Measurements from ENCODE around the gene SLC39A5. TPM values are rescaled to one million over a fixed set of nuclear protein-coding genes. Genes with fewer than 3 reads are reported as not detected.

Gene SLC39A5
- total and polyA plus RNA-seq, 2 of the 8 experiments (the other 6 are each of a cell fraction or from before 2014, with no cell fraction given) = 0.27 TPM; not detected in 1

DNA sequence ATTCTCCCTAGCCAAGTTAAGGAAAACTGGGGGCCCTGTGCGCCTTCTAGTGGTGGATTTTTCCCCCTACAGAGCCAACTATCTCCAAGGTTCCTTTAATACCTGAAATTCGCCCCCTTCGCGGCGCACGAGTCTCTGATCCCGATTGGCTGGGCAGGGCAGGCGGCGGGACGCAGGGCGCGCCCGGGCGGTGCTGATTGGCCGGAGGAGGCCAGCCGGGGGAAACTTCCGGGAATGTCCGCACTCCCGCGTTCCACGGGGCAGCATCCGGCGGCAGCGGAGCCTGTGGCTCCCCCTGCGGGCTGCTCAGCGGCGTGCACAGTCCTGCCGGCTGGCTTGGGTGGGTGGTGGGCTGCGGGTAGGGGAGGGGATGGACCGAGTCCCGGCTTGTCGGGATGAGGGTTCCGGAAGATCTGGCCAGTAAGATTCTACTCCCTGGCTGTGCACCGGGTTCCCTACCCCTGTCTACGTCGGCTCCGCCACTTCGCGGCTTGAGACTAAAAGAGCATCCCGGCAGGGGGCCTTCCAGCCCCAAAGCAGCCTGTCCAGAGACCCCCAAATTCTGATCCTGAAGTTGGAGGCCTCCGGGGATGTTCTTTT, 5.6 kb upstream of the SLC39A5 start, which contains the start of gene NABP2 (continued):
- TF ChIP-seq, protein P1, sequence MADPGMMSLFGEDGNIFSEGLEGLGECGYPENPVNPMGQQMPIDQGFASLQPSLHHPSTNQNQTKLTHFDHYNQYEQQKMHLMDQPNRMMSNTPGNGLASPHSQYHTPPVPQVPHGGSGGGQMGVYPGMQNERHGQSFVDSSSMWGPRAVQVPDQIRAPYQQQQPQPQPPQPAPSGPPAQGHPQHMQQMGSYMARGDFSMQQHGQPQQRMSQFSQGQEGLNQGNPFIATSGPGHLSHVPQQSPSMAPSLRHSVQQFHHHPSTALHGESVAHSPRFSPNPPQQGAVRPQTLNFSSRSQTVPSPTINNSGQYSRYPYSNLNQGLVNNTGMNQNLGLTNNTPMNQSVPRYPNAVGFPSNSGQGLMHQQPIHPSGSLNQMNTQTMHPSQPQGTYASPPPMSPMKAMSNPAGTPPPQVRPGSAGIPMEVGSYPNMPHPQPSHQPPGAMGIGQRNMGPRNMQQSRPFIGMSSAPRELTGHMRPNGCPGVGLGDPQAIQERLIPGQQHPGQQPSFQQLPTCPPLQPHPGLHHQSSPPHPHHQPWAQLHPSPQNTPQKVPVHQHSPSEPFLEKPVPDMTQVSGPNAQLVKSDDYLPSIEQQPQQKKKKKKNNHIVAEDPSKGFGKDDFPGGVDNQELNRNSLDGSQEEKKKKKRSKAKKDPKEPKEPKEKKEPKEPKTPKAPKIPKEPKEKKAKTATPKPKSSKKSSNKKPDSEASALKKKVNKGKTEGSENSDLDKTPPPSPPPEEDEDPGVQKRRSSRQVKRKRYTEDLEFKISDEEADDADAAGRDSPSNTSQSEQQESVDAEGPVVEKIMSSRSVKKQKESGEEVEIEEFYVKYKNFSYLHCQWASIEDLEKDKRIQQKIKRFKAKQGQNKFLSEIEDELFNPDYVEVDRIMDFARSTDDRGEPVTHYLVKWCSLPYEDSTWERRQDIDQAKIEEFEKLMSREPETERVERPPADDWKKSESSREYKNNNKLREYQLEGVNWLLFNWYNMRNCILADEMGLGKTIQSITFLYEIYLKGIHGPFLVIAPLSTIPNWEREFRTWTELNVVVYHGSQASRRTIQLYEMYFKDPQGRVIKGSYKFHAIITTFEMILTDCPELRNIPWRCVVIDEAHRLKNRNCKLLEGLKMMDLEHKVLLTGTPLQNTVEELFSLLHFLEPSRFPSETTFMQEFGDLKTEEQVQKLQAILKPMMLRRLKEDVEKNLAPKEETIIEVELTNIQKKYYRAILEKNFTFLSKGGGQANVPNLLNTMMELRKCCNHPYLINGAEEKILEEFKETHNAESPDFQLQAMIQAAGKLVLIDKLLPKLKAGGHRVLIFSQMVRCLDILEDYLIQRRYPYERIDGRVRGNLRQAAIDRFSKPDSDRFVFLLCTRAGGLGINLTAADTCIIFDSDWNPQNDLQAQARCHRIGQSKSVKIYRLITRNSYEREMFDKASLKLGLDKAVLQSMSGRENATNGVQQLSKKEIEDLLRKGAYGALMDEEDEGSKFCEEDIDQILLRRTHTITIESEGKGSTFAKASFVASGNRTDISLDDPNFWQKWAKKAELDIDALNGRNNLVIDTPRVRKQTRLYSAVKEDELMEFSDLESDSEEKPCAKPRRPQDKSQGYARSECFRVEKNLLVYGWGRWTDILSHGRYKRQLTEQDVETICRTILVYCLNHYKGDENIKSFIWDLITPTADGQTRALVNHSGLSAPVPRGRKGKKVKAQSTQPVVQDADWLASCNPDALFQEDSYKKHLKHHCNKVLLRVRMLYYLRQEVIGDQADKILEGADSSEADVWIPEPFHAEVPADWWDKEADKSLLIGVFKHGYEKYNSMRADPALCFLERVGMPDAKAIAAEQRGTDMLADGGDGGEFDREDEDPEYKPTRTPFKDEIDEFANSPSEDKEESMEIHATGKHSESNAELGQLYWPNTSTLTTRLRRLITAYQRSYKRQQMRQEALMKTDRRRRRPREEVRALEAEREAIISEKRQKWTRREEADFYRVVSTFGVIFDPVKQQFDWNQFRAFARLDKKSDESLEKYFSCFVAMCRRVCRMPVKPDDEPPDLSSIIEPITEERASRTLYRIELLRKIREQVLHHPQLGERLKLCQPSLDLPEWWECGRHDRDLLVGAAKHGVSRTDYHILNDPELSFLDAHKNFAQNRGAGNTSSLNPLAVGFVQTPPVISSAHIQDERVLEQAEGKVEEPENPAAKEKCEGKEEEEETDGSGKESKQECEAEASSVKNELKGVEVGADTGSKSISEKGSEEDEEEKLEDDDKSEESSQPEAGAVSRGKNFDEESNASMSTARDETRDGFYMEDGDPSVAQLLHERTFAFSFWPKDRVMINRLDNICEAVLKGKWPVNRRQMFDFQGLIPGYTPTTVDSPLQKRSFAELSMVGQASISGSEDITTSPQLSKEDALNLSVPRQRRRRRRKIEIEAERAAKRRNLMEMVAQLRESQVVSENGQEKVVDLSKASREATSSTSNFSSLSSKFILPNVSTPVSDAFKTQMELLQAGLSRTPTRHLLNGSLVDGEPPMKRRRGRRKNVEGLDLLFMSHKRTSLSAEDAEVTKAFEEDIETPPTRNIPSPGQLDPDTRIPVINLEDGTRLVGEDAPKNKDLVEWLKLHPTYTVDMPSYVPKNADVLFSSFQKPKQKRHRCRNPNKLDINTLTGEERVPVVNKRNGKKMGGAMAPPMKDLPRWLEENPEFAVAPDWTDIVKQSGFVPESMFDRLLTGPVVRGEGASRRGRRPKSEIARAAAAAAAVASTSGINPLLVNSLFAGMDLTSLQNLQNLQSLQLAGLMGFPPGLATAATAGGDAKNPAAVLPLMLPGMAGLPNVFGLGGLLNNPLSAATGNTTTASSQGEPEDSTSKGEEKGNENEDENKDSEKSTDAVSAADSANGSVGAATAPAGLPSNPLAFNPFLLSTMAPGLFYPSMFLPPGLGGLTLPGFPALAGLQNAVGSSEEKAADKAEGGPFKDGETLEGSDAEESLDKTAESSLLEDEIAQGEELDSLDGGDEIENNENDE (IDR thresholded peaks at IDR 0.05; ENCODE audit: insufficient replicate concordance, low read length) = no peak
- TF ChIP-seq KDM5A (IDR thresholded peaks at IDR 0.05; ENCODE audit: low read length) (no peak), SP2 (IDR thresholded peaks at IDR 0.05; ENCODE audit: low read length) (peak; percentile 41; the same call in 1 of the 2 replicates), SIRT6 (IDR thresholded peaks at IDR 0.05; ENCODE audit: low read length) (no peak), TEAD4 (IDR thresholded peaks at IDR 0.05; ENCODE audit: low read depth, low read length) (peak; percentile 83; the same call in 1 of the 2 replicates), HDAC6 (IDR thresholded peaks at IDR 0.05; ENCODE audit: low read depth, low read length) (no peak), HDAC2 (IDR thresholded peaks at IDR 0.05; ENCODE audit: borderline replicate concordance in 1 of 2, low read depth in 2 of 2, low read length in 2 of 2) (0 out of 4 replicates have a peak, but pooled peaks of 1 of the 2 experiments have one; percentile 31), CHD2 (IDR thresholded peaks at IDR 0.05; ENCODE audit: low read length) (peak; percentile 75), CREB1 (IDR thresholded peaks at IDR 0.05) (peak; percentile 60), KDM4A (IDR thresholded peaks at IDR 0.05; ENCODE audit: low read depth, low read length, severe bottlenecking) (peak; percentile 51), TAF1 (IDR thresholded peaks at IDR 0.05; ENCODE audit: low read depth, low read length) (peak; percentile 44; the same call in 1 of the 2 replicates)
